ENCODE results near the gene DPP9.

Gene DPP9

GRCh38 chr19:4669723-4670480 is 53.7 kb downstream of the DPP9 start, which contains the start of gene MYDGF:
Gene MYDGF, minus strand, starts transcription at chr19:4670342. Its CDS starts 8 bp downstream, at chr19:4670334.
- DNase-seq (ENCODE audit: low read depth): peak; percentile 91
- no peak for TF ChIP-seq CTCF (IDR thresholded peaks at IDR 0.05; ENCODE audit: insufficient read depth, low read depth, low read length, missing control alignments)
- peak within 1 kb of the TSS; percentile 77 for H3K4me3 ChIP-seq (ENCODE audit: low read length)

- no peak overlapping the region for H3K4me3 ChIP-seq (ENCODE audit: low read length)
- TF ChIP-seq CTCF (IDR thresholded peaks at IDR 0.05; ENCODE audit: insufficient read depth, low read depth, low read length, missing control alignments): no peak
- DNase-seq (ENCODE audit: low read depth): no peak
These were observed 59.0 kb downstream of the DPP9 start for GRCh38 chr19:4664642-4665041.

GRCh38 chr19:4662812-4663211 is 60.8 kb downstream of the DPP9 start:
- no peak for TF ChIP-seq CTCF (IDR thresholded peaks at IDR 0.05; ENCODE audit: insufficient read depth, low read depth, low read length, missing control alignments)
- DNase-seq (ENCODE audit: low read depth): no peak
- H3K4me3 ChIP-seq (ENCODE audit: low read length): no peak overlapping the region

GRCh38 chr19:4662020-4662695 is 61.5 kb downstream of the DPP9 start:
- no peak for TF ChIP-seq CTCF (IDR thresholded peaks at IDR 0.05; ENCODE audit: insufficient read depth, low read depth, low read length, missing control alignments)
- DNase-seq (ENCODE audit: low read depth): no peak
- H3K4me3 ChIP-seq (ENCODE audit: low read length): no peak overlapping the region

GRCh38 chr19:4660993-4661392 is 62.6 kb downstream of the DPP9 start:
- no peak overlapping the region for H3K4me3 ChIP-seq (ENCODE audit: low read length)
- TF ChIP-seq CTCF (IDR thresholded peaks at IDR 0.05; ENCODE audit: insufficient read depth, low read depth, low read length, missing control alignments): no peak
- DNase-seq (ENCODE audit: low read depth): no peak

- peak; percentile 29 for DNase-seq (ENCODE audit: low read depth)
These were observed 63.4 kb downstream of the DPP9 start for GRCh38 chr19:4660181-4660791.

More at GRCh38 chr19:4660181-4660791, 63.4 kb downstream of the DPP9 start:
- H3K4me3 ChIP-seq (ENCODE audit: low read length): no peak overlapping the region
- TF ChIP-seq CTCF (IDR thresholded peaks at IDR 0.05; ENCODE audit: insufficient read depth, low read depth, low read length, missing control alignments): peak; percentile 42

Measured in epithelial cell of esophagus (primary cell).